Aorta (tissue), 5 donors: ENCODE measurements around the gene SOX15. TPM values are rescaled to one million over a fixed set of nuclear protein-coding genes. Genes with fewer than 3 reads are reported as not detected.

Source experiments
- ATAC-seq: fragments of 200-7000 bp; cut with Tn5 transposase; one replicate; pipeline ENCODE4 v1.9.1; 2022; ENCODE audit warnings: moderate library complexity; ENCODE audit not compliant: low FRiP score
- DNase-seq, 2 donors: peaks; one replicate each; pipeline ENCODE4 v3.0.0-alpha.2; 2020
- H3K27ac ChIP-seq, 2 donors: one replicate each; pipeline ENCODE4 v1.5.1; 2013; ENCODE audit warnings: low read length in 2 of 2, mild to moderate bottlenecking in 2 of 2, moderate library complexity in 2 of 2, control low read depth in 1 of 2, inconsistent platforms in 1 of 2, low read depth in 1 of 2
- H3K27me3 ChIP-seq, 2 donors: one replicate each; pipeline ENCODE4 v1.6.1; 2013; ENCODE audit warnings: control low read depth in 1 of 2, low read length in 1 of 2, mild to moderate bottlenecking in 1 of 2, moderate library complexity in 1 of 2; ENCODE audit not compliant: insufficient read depth in 2 of 2, control insufficient read depth in 1 of 2
- H3K36me3 ChIP-seq, 2 donors: one replicate each; pipeline ENCODE4 v1.6.1; 2013; ENCODE audit warnings: control low read depth in 1 of 2, low read length in 1 of 2, mild to moderate bottlenecking in 1 of 2; ENCODE audit not compliant: insufficient read depth in 2 of 2, control insufficient read depth in 1 of 2
- H3K4me1 ChIP-seq, 2 donors: one replicate each; pipeline ENCODE4 v1.6.1; 2013; ENCODE audit warnings: low read length in 2 of 2, control low read depth in 1 of 2, mild to moderate bottlenecking in 1 of 2, moderate library complexity in 1 of 2; ENCODE audit not compliant: insufficient read depth in 2 of 2, control insufficient read depth in 1 of 2
- H3K4me3 ChIP-seq, 2 donors: one replicate each; pipeline ENCODE4 v1.5.1; 2013; ENCODE audit warnings: low read length in 2 of 2, control low read depth in 1 of 2, mild to moderate bottlenecking in 1 of 2
- H3K9me3 ChIP-seq: one replicate; pipeline ENCODE4 v1.6.1; 2013; ENCODE audit warnings: mild to moderate bottlenecking, low read length; ENCODE audit not compliant: control insufficient read depth
- WGBS, 2 donors: extraction: QIAGEN DNeasy Blood & Tissue Kit; methylation state at CpG; one replicate each; pipeline ENCODE4 v1.1.7; 2013; 5-methylcytosine and 5-hydroxymethylcytosine counted together
- intact Hi-C, 2 donors: fragments of 100-400 bp; cut with DNase I; formaldehyde crosslinking; loops; one replicate each; pipeline versions ENCODE4 v1.14.2 to v1.15.0; 2022
- polyA plus RNA-seq, 2 donors: library from polyadenylated mRNA; stranded (reverse); fragments of 200-250 nt; gene quantifications; one replicate each; pipeline ENCODE4 v1.2.3, GENCODE V29; 2013
- total RNA-seq, 2 donors: library from RNA; stranded (reverse); fragmentation: NEBNext Ultra II Directional; extraction: Animal tissue kit (Norgen Biotek cat#: 25700); gene quantifications; one replicate each; pipeline ENCODE4 v1.2.1, GENCODE V29; 2021
- donor health status: healthy with polysubstance abuse.
- donor health status: Bipolar disorder and iron deficiency.
- donor health status: DM: no; HTN: no; CAD: no.
- donor health status: DM: no; HTN: no; CAD: no.
- donor health status: DM: yes; HTN: yes; CAD: no.

SOX15 gene
- total and polyA plus RNA-seq, 4 donors, result 0.50 to 2.8 (median 1.7) TPM

DNA sequence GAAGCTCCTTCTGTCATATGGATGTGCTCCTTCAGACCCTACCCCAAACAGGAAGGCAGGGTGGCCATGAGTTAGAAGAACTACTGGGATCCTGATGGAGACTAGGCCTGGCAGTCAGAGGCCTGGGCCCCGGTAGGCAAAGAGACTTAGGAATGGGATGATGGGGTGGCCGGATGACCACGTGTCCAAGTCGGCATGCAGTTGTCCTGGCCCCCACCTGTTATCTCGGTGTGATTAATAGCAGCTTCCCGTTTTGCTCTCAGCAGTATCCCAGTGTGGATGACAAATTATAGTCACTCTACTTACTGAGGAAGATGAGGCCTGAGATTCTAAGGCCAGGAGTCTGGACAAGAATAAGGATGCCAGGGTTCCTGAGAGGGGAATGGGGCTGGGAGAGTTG, 39.5 kb downstream of the SOX15 start:
- H3K4me3 ChIP-seq, result no peak overlapping the region
- intact Hi-C loops, result no loop called here

DNA sequence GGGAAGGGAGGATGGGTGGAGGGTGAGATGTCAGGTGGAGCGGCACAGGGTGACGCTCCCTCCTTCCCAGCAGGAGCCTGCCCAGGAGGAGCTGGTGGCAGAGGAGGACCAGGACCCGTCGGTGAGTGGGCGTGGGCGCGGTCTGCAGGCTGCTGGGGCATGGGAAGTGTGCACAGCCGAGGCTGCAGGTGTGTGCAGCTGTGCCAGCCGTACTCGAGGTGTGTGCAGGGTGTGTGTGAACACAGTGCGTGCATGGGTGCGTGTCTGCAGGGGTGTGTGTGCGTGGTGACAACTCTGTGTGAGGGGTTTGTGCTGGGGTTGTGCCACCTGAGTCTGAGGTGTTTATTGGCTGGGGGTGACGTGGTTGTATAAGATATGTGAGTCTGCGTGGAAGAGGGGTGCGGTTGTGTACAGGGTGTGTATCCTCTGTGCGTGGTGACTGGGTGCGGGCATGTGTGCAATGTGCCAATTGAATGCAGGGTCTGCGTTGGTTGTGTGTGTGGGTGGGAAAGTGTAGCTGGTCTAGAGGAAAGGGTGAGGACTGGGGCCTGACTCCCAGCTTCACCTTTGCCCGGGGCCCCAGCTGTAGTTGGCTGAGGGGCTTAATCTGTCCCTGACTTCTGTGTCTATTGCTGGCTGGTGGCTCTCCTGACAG, 40.4 kb downstream of the SOX15 start:
- WGBS, 2 donors, result 13 to 15% methylated on average over 20 of the region's 20 CpGs
- H3K27ac ChIP-seq, result peak overlapping the region in 1 of 2 donors; percentile 69
- intact Hi-C loops, result no loop called here
- H3K36me3 ChIP-seq, result no peaks in the 10 kb centered on the region
- no peaks in the 10 kb centered on the region for H3K27me3 ChIP-seq
- no peaks in the 10 kb centered on the region for H3K9me3 ChIP-seq
- no peaks in the 10 kb centered on the region for H3K4me1 ChIP-seq
- ATAC-seq, result peak; percentile 65
- H3K4me3 ChIP-seq, result peak overlapping the region; percentile 70 to 71
- DNase-seq, result peak; percentile 58 to 78

More for the DNA sequence above, 39.5 kb downstream of the SOX15 start:
- WGBS, 2 donors, result 66 to 72% methylated on average over 6 of the region's 6 CpGs
- H3K4me1 ChIP-seq, result no peaks in the 10 kb centered on the region
- no peaks in the 10 kb centered on the region for H3K9me3 ChIP-seq
- no peaks in the 10 kb centered on the region for H3K27me3 ChIP-seq
- no peak for ATAC-seq
- peak overlapping the region in 1 of 2 donors; percentile 2 for H3K27ac ChIP-seq
- no peak for DNase-seq
- no peaks in the 10 kb centered on the region for H3K36me3 ChIP-seq

DNA sequence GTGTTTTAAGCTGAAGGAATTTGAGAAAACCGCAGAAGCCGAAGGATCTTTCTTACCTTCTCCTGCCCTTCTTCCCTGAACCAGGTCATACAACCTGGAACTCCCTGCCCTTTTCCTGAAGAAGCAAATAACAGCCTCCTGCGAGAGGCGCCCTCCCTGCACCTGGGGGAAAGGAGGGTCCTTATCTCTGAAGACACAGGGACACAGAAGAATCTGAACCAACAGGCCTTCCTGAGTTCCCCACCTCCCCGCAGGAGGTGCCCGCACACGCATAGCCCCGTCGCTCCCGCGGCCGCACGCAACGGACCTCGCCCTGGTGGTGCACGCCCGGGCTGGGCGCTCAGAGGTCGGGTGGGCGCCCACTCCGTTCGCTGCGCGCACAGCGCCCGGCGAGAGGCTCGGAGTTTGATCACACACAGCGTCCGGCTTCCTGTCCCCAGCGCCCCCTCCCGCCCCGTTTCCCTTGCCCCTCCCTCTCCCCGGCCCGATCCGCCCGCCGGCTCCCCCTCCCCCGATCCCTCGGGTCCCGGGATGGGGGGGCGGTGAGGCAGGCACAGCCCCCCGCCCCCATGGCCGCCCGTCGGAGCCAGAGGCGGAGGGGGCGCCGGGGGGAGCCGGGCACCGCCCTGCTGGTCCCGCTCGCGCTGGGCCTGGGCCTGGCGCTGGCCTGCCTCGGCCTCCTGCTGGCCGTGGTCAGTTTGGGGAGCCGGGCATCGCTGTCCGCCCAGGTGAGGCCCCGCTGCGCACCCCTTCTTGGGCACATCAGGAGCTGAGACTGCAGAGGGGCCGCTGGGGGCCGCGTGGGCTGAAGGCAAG, 41.1 kb downstream of the SOX15 start, which contains the start of gene TNFSF12:
TSS of gene TNFSF12 (plus strand) at position 474 of the 816 bp plus-strand sequence. CDS start at position 570, 96 bp downstream.
- peak; percentile 82 to 91 for DNase-seq
- peak within 1 kb of the TSS; percentile 70 to 71 for H3K4me3 ChIP-seq
- 1 to 2% methylated on average over 45 to 65 of the region's 65 CpGs for WGBS, 2 donors

DNA sequence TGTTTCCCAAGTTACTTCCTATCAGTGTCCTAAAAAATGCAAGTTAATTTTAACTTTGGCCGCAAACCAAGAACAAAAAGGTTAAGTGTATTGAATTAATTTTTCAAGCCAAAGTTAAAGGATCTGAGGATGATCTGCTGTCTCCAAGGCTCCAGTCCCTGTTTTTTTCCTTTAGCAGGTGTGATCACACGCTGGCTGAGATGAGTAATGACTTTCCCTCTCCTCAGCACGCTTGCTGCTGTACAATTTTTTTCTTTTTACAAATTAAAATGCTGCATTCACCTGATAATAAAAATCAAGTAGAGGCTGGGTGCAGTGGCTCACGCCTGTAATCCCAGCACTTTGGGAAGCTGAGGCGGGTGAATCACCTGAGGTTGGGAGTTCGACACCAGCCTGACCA, 45.0 kb downstream of the SOX15 start:
- 56 to 59% methylated on average over 6 of the region's 6 CpGs for WGBS, 2 donors
- no peak overlapping the region for H3K4me3 ChIP-seq
- ATAC-seq (no peak), DNase-seq (peak in 1 of 2 donors; percentile 20)
- no peak overlapping the region for H3K27ac ChIP-seq
- no peaks in the 10 kb centered on the region for H3K27me3 ChIP-seq
- no peaks in the 10 kb centered on the region for H3K9me3 ChIP-seq
- H3K36me3 ChIP-seq, result no peaks in the 10 kb centered on the region
- intact Hi-C loops, result no loop called here
- H3K4me1 ChIP-seq, result no peaks in the 10 kb centered on the region

More for the DNA sequence above, 41.1 kb downstream of the SOX15 start, which contains the start of gene TNFSF12:
- Histone ChIP-seq H3K27me3 (no peaks in the 10 kb centered on the region), H3K4me1 (no peaks in the 10 kb centered on the region), H3K27ac (peak within 1 kb of the TSS; percentile 58 to 69), H3K9me3 (no peaks in the 10 kb centered on the region), H3K36me3 (no peaks in the 10 kb centered on the region)
- intact Hi-C loops, result no loop called here
- ATAC-seq, result peak; percentile 86

DNA sequence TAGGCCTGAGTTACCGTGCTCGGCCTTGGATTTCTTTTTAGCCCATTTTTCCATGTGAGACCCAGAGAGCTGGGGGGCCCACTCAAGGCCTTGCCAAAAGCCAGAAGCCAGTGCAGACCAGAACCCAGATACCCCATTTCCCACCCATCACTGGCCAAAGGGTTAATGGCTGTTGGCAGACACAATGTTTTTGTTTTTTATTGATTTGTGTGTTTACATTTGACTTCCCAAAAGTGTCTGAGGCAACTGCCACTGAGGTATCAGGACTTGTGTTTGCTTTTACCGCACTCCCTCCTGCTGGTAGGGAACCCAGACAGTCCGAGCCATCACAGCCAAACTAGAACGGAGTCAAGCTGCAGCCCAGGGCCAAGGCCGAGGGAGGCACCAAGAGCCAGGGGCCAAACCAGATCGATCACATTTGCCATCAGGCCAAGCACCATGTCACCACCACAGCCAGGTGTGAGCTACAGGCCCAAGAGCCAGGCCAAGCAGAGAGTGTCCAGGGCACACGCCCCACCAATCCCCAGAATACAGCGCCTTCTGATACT, 48.7 kb downstream of the SOX15 start:
- 93 to 97% methylated on average over 9 of the region's 9 CpGs for WGBS, 2 donors
- Histone ChIP-seq H3K27me3 (no peaks in the 10 kb centered on the region), H3K4me3 (no peak overlapping the region), H3K9me3 (peaks cover 7% of the 10 kb centered on the region), H3K27ac (no peak overlapping the region), H3K4me1 (no peaks in the 10 kb centered on the region), H3K36me3 (no peaks in the 10 kb centered on the region)
- ATAC-seq, result no peak
- peak in 1 of 2 donors; percentile 38 for DNase-seq
- intact Hi-C loops, result no loop called here

DNA sequence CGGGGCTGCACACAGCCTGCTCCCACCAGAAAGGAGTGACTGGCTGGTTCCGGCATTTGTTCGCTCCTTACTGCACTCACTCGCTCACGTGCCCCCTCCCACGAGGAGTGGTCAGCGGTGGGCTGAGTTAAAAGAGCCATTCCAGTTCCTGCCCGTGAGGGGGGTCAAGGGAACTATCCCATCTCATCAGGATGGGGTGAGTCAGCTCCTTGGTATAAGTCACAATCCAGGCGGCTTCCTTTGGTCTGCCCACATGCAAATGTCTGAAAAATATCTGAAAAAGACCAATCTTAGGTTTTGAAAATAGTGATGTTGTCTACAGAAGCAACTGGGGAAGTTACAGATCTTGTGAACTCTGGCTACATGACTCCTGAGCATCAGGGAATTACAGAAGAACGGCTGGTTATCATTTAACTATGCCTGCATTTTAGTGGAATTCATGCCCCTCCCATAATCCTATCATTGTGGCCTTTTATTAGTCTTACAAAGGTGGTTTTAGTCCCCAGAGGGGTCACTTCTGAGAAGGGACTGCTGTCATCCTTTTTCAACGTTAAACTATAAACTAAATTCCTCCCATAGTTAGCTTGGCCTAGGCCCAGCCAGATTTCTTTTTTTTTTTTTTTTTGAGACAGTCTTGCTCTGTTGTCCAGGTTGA, 50.9 kb downstream of the SOX15 start:
- ATAC-seq (no peak), DNase-seq (no peak)
- no peak overlapping the region for H3K4me3 ChIP-seq
- H3K4me1 ChIP-seq, result no peaks in the 10 kb centered on the region
- intact Hi-C loops, result no loop called here
- peaks cover 7% of the 10 kb centered on the region for H3K9me3 ChIP-seq
- H3K27ac ChIP-seq, result no peak overlapping the region
- H3K27me3 ChIP-seq, result no peaks in the 10 kb centered on the region
- 67 to 72% methylated on average over 11 of the region's 11 CpGs for WGBS, 2 donors
- H3K36me3 ChIP-seq, result no peaks in the 10 kb centered on the region

Other genes starting within 250 kb of the SOX15 start
- gene KCTD11, start 237.9 kb downstream of the SOX15 start, total RNA-seq, result 10 to 100 TPM; 12.4 to 15.8 TPM
- gene KCTD11, start 237.9 kb downstream of the SOX15 start, polyA plus RNA-seq, result 10 to 100 TPM; 11.0 to 11.4 TPM
- not detected for gene TMEM95, start 234.9 kb downstream of the SOX15 start, total RNA-seq
- not detected for gene TMEM95, start 234.9 kb downstream of the SOX15 start, polyA plus RNA-seq
- 1 to 10 TPM; 2.4 to 6.6 TPM for gene TNK1, start 209.0 kb downstream of the SOX15 start, total RNA-seq
- 1 to 10 TPM; 1.9 to 3.1 TPM for gene TNK1, start 209.0 kb downstream of the SOX15 start, polyA plus RNA-seq
- 10 to 100 TPM; 41.2 to 43.1 TPM for gene PLSCR3, start 195.6 kb downstream of the SOX15 start, total RNA-seq
- gene PLSCR3, start 195.6 kb downstream of the SOX15 start, polyA plus RNA-seq, result 10 to 100 TPM; 20.5 to 70.8 TPM
- 10 to 100 TPM; 35.0 to 40.1 TPM for gene TMEM256, start 186.0 kb downstream of the SOX15 start, total RNA-seq
- gene TMEM256, start 186.0 kb downstream of the SOX15 start, polyA plus RNA-seq, result 100 to 1,000 TPM; 134 to 224 TPM
- 10 to 100 TPM; 32.9 to 49.9 TPM for gene NLGN2, start 182.2 kb downstream of the SOX15 start, total RNA-seq
- gene NLGN2, start 182.2 kb downstream of the SOX15 start, polyA plus RNA-seq, result 10 to 100 TPM in 1 of 2 donors, 1 to 10 TPM in 1; 2.4 to 28.8 TPM
- gene SPEM1, start 169.8 kb downstream of the SOX15 start, total RNA-seq, result not detected
- gene SPEM1, start 169.8 kb downstream of the SOX15 start, polyA plus RNA-seq, result not detected
- not detected for gene SPEM2, start 164.5 kb downstream of the SOX15 start, total RNA-seq
- not detected for gene SPEM2, start 164.5 kb downstream of the SOX15 start, polyA plus RNA-seq
- gene SPEM3, start 161.2 kb downstream of the SOX15 start, total RNA-seq, result not detected
- not detected for gene SPEM3, start 161.2 kb downstream of the SOX15 start, polyA plus RNA-seq
- gene TMEM102, start 154.7 kb downstream of the SOX15 start, total RNA-seq, result 1 to 10 TPM; 3.6 to 5.1 TPM
- gene TMEM102, start 154.7 kb downstream of the SOX15 start, polyA plus RNA-seq, result 1 to 10 TPM; 1.8 to 2.7 TPM
- gene FGF11, start 150.6 kb downstream of the SOX15 start, total RNA-seq, result 1 to 10 TPM; 1.2 to 8.0 TPM
- under 1 TPM in 1 of 2 donors, not detected in 1; 0.54 TPM for gene FGF11, start 150.6 kb downstream of the SOX15 start, polyA plus RNA-seq
- gene CHRNB1, start 145.0 kb downstream of the SOX15 start, total RNA-seq, result 1 to 10 TPM; 6.2 to 8.8 TPM
- gene CHRNB1, start 145.0 kb downstream of the SOX15 start, polyA plus RNA-seq, result 10 to 100 TPM; 11.6 to 18.3 TPM
- 10 to 100 TPM; 67.2 to 81.9 TPM for gene ZBTB4, start 110.5 kb downstream of the SOX15 start, total RNA-seq
- 10 to 100 TPM; 20.0 to 35.9 TPM for gene ZBTB4, start 110.5 kb downstream of the SOX15 start, polyA plus RNA-seq
- not detected for gene SLC35G6, start 108.6 kb downstream of the SOX15 start, total RNA-seq
- not detected for gene SLC35G6, start 108.6 kb downstream of the SOX15 start, polyA plus RNA-seq
- gene POLR2A, start 105.7 kb downstream of the SOX15 start, total RNA-seq, result 100 to 1,000 TPM in 1 of 2 donors, 10 to 100 TPM in 1; 93.8 to 116 TPM
- gene POLR2A, start 105.7 kb downstream of the SOX15 start, polyA plus RNA-seq, result 10 to 100 TPM; 13.4 to 27.9 TPM
- 10 to 100 TPM; 61.4 to 84.5 TPM for gene TNFSF12, start 41.0 kb downstream of the SOX15 start, total RNA-seq
- 100 to 1,000 TPM; 135 to 148 TPM for gene TNFSF12, start 41.0 kb downstream of the SOX15 start, polyA plus RNA-seq
- gene TNFSF13, start 31.3 kb downstream of the SOX15 start, total RNA-seq, result 10 to 100 TPM; 17.7 to 28.6 TPM
- gene TNFSF13, start 31.3 kb downstream of the SOX15 start, polyA plus RNA-seq, result 10 to 100 TPM; 25.7 to 26.4 TPM
- gene SENP3, start 28.2 kb downstream of the SOX15 start, total RNA-seq, result 10 to 100 TPM; 36.2 to 38.3 TPM
- 10 to 100 TPM; 48.4 to 75.1 TPM for gene SENP3, start 28.2 kb downstream of the SOX15 start, polyA plus RNA-seq
- gene CD68, start 10.5 kb downstream of the SOX15 start, total RNA-seq, result 100 to 1,000 TPM; 111 to 112 TPM
- 100 to 1,000 TPM in 1 of 2 donors, 10 to 100 TPM in 1; 55.3 to 111 TPM for gene CD68, start 10.5 kb downstream of the SOX15 start, polyA plus RNA-seq
- 10 to 100 TPM; 21.4 to 24.7 TPM for gene MPDU1, start 6.2 kb downstream of the SOX15 start, total RNA-seq
- gene MPDU1, start 6.2 kb downstream of the SOX15 start, polyA plus RNA-seq, result 10 to 100 TPM; 12.0 to 20.8 TPM
- 10 to 100 TPM; 25.3 to 31.1 TPM for gene FXR2, start 24.8 kb upstream of the SOX15 start, total RNA-seq
- 10 to 100 TPM; 21.2 to 36.5 TPM for gene FXR2, start 24.8 kb upstream of the SOX15 start, polyA plus RNA-seq
- gene SAT2, start 37.7 kb upstream of the SOX15 start, total RNA-seq, result 10 to 100 TPM; 45.9 to 67.4 TPM
- gene SAT2, start 37.7 kb upstream of the SOX15 start, polyA plus RNA-seq, result 100 to 1,000 TPM; 152 to 180 TPM
- gene SHBG, start 40.0 kb upstream of the SOX15 start, total RNA-seq, result under 1 TPM in 1 of 2 donors, not detected in 1; 0.33 TPM
- gene SHBG, start 40.0 kb upstream of the SOX15 start, polyA plus RNA-seq, result under 1 TPM in 1 of 2 donors, not detected in 1; 0.20 TPM
- gene ATP1B2, start 60.8 kb upstream of the SOX15 start, total RNA-seq, result 1 to 10 TPM; 2.0 to 7.2 TPM
- 1 to 10 TPM; 1.9 to 2.8 TPM for gene ATP1B2, start 60.8 kb upstream of the SOX15 start, polyA plus RNA-seq
- 10 to 100 TPM; 26.8 to 45.3 TPM for gene TP53, start 97.4 kb upstream of the SOX15 start, total RNA-seq
- gene TP53, start 97.4 kb upstream of the SOX15 start, polyA plus RNA-seq, result 10 to 100 TPM in 1 of 2 donors, 1 to 10 TPM in 1; 9.5 to 10.2 TPM
- gene WRAP53, start 98.4 kb upstream of the SOX15 start, total RNA-seq, result 1 to 10 TPM; 3.6 to 4.8 TPM
- 1 to 10 TPM; 4.8 to 7.3 TPM for gene WRAP53, start 98.4 kb upstream of the SOX15 start, polyA plus RNA-seq
- gene EFNB3, start 115.1 kb upstream of the SOX15 start, total RNA-seq, result under 1 TPM; 0.19 to 0.84 TPM
- under 1 TPM in 1 of 2 donors, not detected in 1; 0.15 TPM for gene EFNB3, start 115.1 kb upstream of the SOX15 start, polyA plus RNA-seq
- gene DNAH2, start 127.7 kb upstream of the SOX15 start, total RNA-seq, result 1 to 10 TPM in 1 of 2 donors, under 1 TPM in 1; 0.16 to 1.6 TPM
- gene DNAH2, start 127.7 kb upstream of the SOX15 start, polyA plus RNA-seq, result under 1 TPM in 1 of 2 donors, not detected in 1; 0.08 TPM
- 10 to 100 TPM; 28.2 to 44.8 TPM for gene KDM6B, start 244.1 kb upstream of the SOX15 start, total RNA-seq
- 1 to 10 TPM; 3.1 to 6.9 TPM for gene KDM6B, start 244.1 kb upstream of the SOX15 start, polyA plus RNA-seq